Neuronal stem cell (in vitro differentiated cells): ENCODE results near the gene KLK11.

Experiments used
- DNase-seq: peaks from one replicate; pipeline ENCODE4 v3.0.0-alpha.2; 2013; ENCODE audit warnings: low spot score
- H2AFZ ChIP-seq: one replicate; pipeline ENCODE4 v1.6.1; 2013; ENCODE audit warnings: mild to moderate bottlenecking, low read length, inconsistent platforms
- H2AK5ac ChIP-seq: 2 replicates; pipeline ENCODE4 v1.6.1; 2013; ENCODE audit warnings: low read depth, mild to moderate bottlenecking, inconsistent platforms, low read length, moderate library complexity, mixed read lengths
- H2BK120ac ChIP-seq: 2 replicates; pipeline ENCODE4 v1.6.1; 2013; ENCODE audit warnings: low read depth, mild to moderate bottlenecking, inconsistent platforms, low read length, moderate library complexity, mixed read lengths
- H2BK12ac ChIP-seq: one replicate; pipeline ENCODE4 v1.6.1; 2013; ENCODE audit warnings: low read length, inconsistent platforms
- H2BK15ac ChIP-seq: 2 replicates; pipeline ENCODE4 v1.6.1; 2013; ENCODE audit warnings: mild to moderate bottlenecking, low read length, inconsistent platforms, mixed read lengths
- H2BK5ac ChIP-seq: one replicate; pipeline ENCODE4 v1.6.1; 2013; ENCODE audit warnings: inconsistent platforms, mild to moderate bottlenecking, low read length, moderate library complexity
- H3K14ac ChIP-seq: one replicate; pipeline ENCODE4 v1.6.1; 2013; ENCODE audit warnings: low read length, inconsistent platforms
- H3K18ac ChIP-seq: 2 replicates; pipeline ENCODE4 v1.6.1; 2013; ENCODE audit warnings: low read length, inconsistent platforms
- H3K23ac ChIP-seq: 2 replicates; pipeline ENCODE4 v1.6.1; 2013; ENCODE audit warnings: low read depth, mild to moderate bottlenecking, mixed read lengths, low read length, inconsistent platforms; ENCODE audit not compliant: poor library complexity
- H3K27ac ChIP-seq: replicated peaks from 3 replicates; pipeline ENCODE4 v1.5.1; 2013; ENCODE audit warnings: low read length, inconsistent platforms
- H3K27me3 ChIP-seq, 3 experiments: 2 replicates each; pipeline ENCODE4 v1.6.1; 2013; ENCODE audit warnings: low read length in 3 of 3, mild to moderate bottlenecking in 2 of 3, inconsistent platforms in 1 of 3, low read depth in 1 of 3, mixed read lengths in 1 of 3, moderate library complexity in 1 of 3; ENCODE audit not compliant: control insufficient read depth in 3 of 3, insufficient read depth in 3 of 3
- H3K36me3 ChIP-seq, 2 donors: replicated peaks in 1 of 2; 2 replicates each; pipeline ENCODE4 v1.6.1; 2013; ENCODE audit warnings: low read length in 2 of 2; ENCODE audit not compliant: control insufficient read depth in 2 of 2, insufficient read depth in 2 of 2
- H3K4ac ChIP-seq: 2 replicates; pipeline ENCODE4 v1.6.1; 2013; ENCODE audit warnings: inconsistent platforms, mild to moderate bottlenecking, low read length, moderate library complexity
- H3K4me1 ChIP-seq, 2 donors: 1 replicate in 1 of 2; 2 replicates in 1 of 2; pipeline ENCODE4 v1.6.1; 2013; ENCODE audit warnings: low read length in 2 of 2, low read depth in 1 of 2; ENCODE audit not compliant: control insufficient read depth in 2 of 2, insufficient read depth in 1 of 2
- H3K4me2 ChIP-seq: one replicate; pipeline ENCODE4 v1.6.1; 2013; ENCODE audit warnings: mild to moderate bottlenecking, low read length, inconsistent platforms; ENCODE audit not compliant: insufficient read depth, poor library complexity, severe bottlenecking
- H3K4me3 ChIP-seq, 2 donors: 2 replicates each; pipeline ENCODE4 v1.5.1; 2013; ENCODE audit warnings: low read length in 2 of 2, mild to moderate bottlenecking in 2 of 2, inconsistent platforms in 1 of 2, moderate library complexity in 1 of 2
- H3K79me1 ChIP-seq: one replicate; pipeline ENCODE4 v1.6.1; 2013; ENCODE audit warnings: low read depth, mild to moderate bottlenecking, inconsistent platforms, low read length, moderate library complexity
- H3K9ac ChIP-seq: one replicate; pipeline ENCODE4 v1.6.1; 2013; ENCODE audit warnings: mild to moderate bottlenecking, low read depth, low read length, inconsistent platforms; ENCODE audit not compliant: poor library complexity
- H3K9me3 ChIP-seq, 2 donors: replicated peaks in 1 of 2; 2 replicates each; pipeline versions ENCODE3 to v1.6.1; 2013; ENCODE audit warnings: low read length in 2 of 2, mild to moderate bottlenecking in 2 of 2, inconsistent platforms in 1 of 2, low read depth in 1 of 2, mixed read lengths in 1 of 2, moderate library complexity in 1 of 2; ENCODE audit not compliant: control insufficient read depth in 2 of 2, insufficient read depth in 1 of 2
- H4K8ac ChIP-seq: one replicate; pipeline ENCODE4 v1.6.1; 2013; ENCODE audit warnings: low read depth, mild to moderate bottlenecking, inconsistent platforms, low read length, moderate library complexity
- H4K91ac ChIP-seq: one replicate; pipeline ENCODE4 v1.6.1; 2013; ENCODE audit warnings: low read length, low read depth, mild to moderate bottlenecking, inconsistent platforms; ENCODE audit not compliant: poor library complexity
- WGBS, 2 donors: extraction: QIAGEN DNeasy Blood & Tissue Kit; methylation state at CpG; one replicate each; pipeline ENCODE4 v1.1.7; 2013; ENCODE audit warnings: missing lambda C conversion rate in 2 of 2, mixed read lengths in 1 of 2; ENCODE audit not compliant: insufficient read length in 2 of 2, insufficient replicate concordance in 1 of 2; ENCODE audit errors: extremely low coverage in 2 of 2; 5-methylcytosine and 5-hydroxymethylcytosine counted together

Gene KLK11

GRCh38 chr19:51000426-51000825, 26.0 kb downstream of the KLK11 start:
- H3K4me2 ChIP-seq: no peak overlapping the region
- no peak overlapping the region for H3K14ac ChIP-seq
- H2BK120ac ChIP-seq: peak overlapping the region; percentile 90
- no peak overlapping the region for H4K91ac ChIP-seq
- no peak overlapping the region for H2AFZ ChIP-seq
- no peaks in the 10 kb centered on the region for H3K36me3 ChIP-seq
- H3K23ac ChIP-seq: no peak overlapping the region
- no peaks in the 10 kb centered on the region for H3K79me1 ChIP-seq
- no peak overlapping the region for H3K4me3 ChIP-seq
- H3K4ac ChIP-seq: no peak overlapping the region
- H2BK15ac ChIP-seq: peak overlapping the region; percentile 60
- H2AK5ac ChIP-seq: peak overlapping the region; percentile 90
- no peak for DNase-seq
- no peaks in the 10 kb centered on the region for H3K9me3 ChIP-seq
- no peak overlapping the region for H2BK5ac ChIP-seq
- H3K27ac ChIP-seq: no peak overlapping the region
- peak overlapping the region; percentile 91 for H2BK12ac ChIP-seq
- peaks cover 0 to 8% of the 10 kb centered on the region in 2 donors for H3K4me1 ChIP-seq
- H3K9ac ChIP-seq: no peak overlapping the region
- no CpG with 5 or more reads among the region's 10 CpGs for WGBS, 2 donors
- peaks cover 0 to 5% (median 0%) of the 10 kb centered on the region in 3 experiments for H3K27me3 ChIP-seq
- peak overlapping the region; percentile 1 for H3K18ac ChIP-seq
- no peak overlapping the region for H4K8ac ChIP-seq

GRCh38 chr19:50998686-50999085, 27.7 kb downstream of the KLK11 start:
- no peak overlapping the region for H2AFZ ChIP-seq
- H3K4me1 ChIP-seq: peaks cover 0 to 8% of the 10 kb centered on the region in 2 donors
- no CpG with 5 or more reads among the region's 4 CpGs for WGBS, 2 donors
- H3K4me3 ChIP-seq: no peak overlapping the region
- no peak overlapping the region for H4K91ac ChIP-seq
- no peak overlapping the region for H2AK5ac ChIP-seq
- no peak overlapping the region for H2BK15ac ChIP-seq
- H2BK120ac ChIP-seq: no peak overlapping the region
- H3K27me3 ChIP-seq: peaks cover 0 to 3% (median 0%) of the 10 kb centered on the region in 3 experiments
- H3K36me3 ChIP-seq: no peaks in the 10 kb centered on the region
- no peak overlapping the region for H3K18ac ChIP-seq
- no peak overlapping the region for H3K14ac ChIP-seq
- H2BK12ac ChIP-seq: no peak overlapping the region
- no peak overlapping the region for H3K23ac ChIP-seq
- no peak for DNase-seq
- H3K79me1 ChIP-seq: no peaks in the 10 kb centered on the region
- no peak overlapping the region for H3K27ac ChIP-seq
- no peak overlapping the region for H4K8ac ChIP-seq
- H3K4me2 ChIP-seq: no peak overlapping the region
- no peak overlapping the region for H2BK5ac ChIP-seq
- H3K9ac ChIP-seq: no peak overlapping the region
- H3K4ac ChIP-seq: no peak overlapping the region
- H3K9me3 ChIP-seq: no peaks in the 10 kb centered on the region

- Histone ChIP-seq H2BK15ac (no peak overlapping the region), H3K4ac (no peak overlapping the region), H2BK120ac (no peak overlapping the region), H3K4me3 (no peak overlapping the region), H3K36me3 (no peaks in the 10 kb centered on the region), H3K27me3 (peaks cover 0 to 3% (median 0%) of the 10 kb centered on the region in 3 experiments), H3K14ac (no peak overlapping the region), H2AK5ac (no peak overlapping the region), H2AFZ (no peak overlapping the region), H3K9ac (no peak overlapping the region), H2BK12ac (no peak overlapping the region), H4K8ac (no peak overlapping the region), H3K27ac (no peak overlapping the region), H3K18ac (no peak overlapping the region), H3K4me2 (no peak overlapping the region), H3K23ac (no peak overlapping the region), H4K91ac (no peak overlapping the region), H2BK5ac (no peak overlapping the region), H3K79me1 (no peaks in the 10 kb centered on the region), H3K9me3 (no peaks in the 10 kb centered on the region), H3K4me1 (peaks cover 0 to 8% of the 10 kb centered on the region in 2 donors)
- 100% methylated on average over 1 to 2 of the region's 5 CpGs for WGBS, 2 donors
- DNase-seq: no peak
Measured at GRCh38 chr19:50998061-50998460, 28.4 kb downstream of the KLK11 start.

GRCh38 chr19:50994129-50994528, 32.3 kb downstream of the KLK11 start:
- no peaks in the 10 kb centered on the region for H3K9me3 ChIP-seq
- H4K8ac ChIP-seq: no peak overlapping the region
- H2BK15ac ChIP-seq: no peak overlapping the region
- no peak overlapping the region for H2BK120ac ChIP-seq
- no peak overlapping the region for H2BK5ac ChIP-seq
- H3K27ac ChIP-seq: no peak overlapping the region
- peaks cover 0 to 5% (median 0%) of the 10 kb centered on the region in 3 experiments for H3K27me3 ChIP-seq
- H3K36me3 ChIP-seq: no peaks in the 10 kb centered on the region
- no peak overlapping the region for H3K9ac ChIP-seq
- no peak overlapping the region for H4K91ac ChIP-seq
- DNase-seq: no peak
- H2AK5ac ChIP-seq: no peak overlapping the region
- H3K4me1 ChIP-seq: no peaks in the 10 kb centered on the region
- no peak overlapping the region for H3K4ac ChIP-seq
- H3K4me3 ChIP-seq: no peak overlapping the region
- H3K14ac ChIP-seq: no peak overlapping the region
- H3K4me2 ChIP-seq: no peak overlapping the region
- H2AFZ ChIP-seq: peak overlapping the region; percentile 48
- H3K23ac ChIP-seq: no peak overlapping the region
- no peaks in the 10 kb centered on the region for H3K79me1 ChIP-seq
- H2BK12ac ChIP-seq: no peak overlapping the region
- WGBS, 2 donors: no CpG with 5 or more reads among the region's 2 CpGs
- no peak overlapping the region for H3K18ac ChIP-seq
